WTC11 (cell line): Measurements from ENCODE around the gene STX8. TPM values are rescaled to one million over a fixed set of nuclear protein-coding genes. Genes with fewer than 3 reads are reported as not detected.

ENCODE experiments used
- ATAC-seq: fragments of 200-7000 bp; cut with Tn5 transposase; 2 replicates; pipeline ENCODE4 v1.10.0; 2021; ENCODE audit warnings: mild to moderate bottlenecking, moderate library complexity
- CTCF ChIA-PET: fragments of 300-600 bp; sonication (Branson Sonifier 250); formaldehyde crosslinking; loops from one replicate; lab custom pipeline; 2021; ENCODE audit warnings: antibody characterized with exemption; lab: Charles Lee
- POLR2A ChIA-PET: fragments of 350-600 bp; sonication (Branson Sonifier 250); formaldehyde crosslinking; loops from one replicate; lab custom pipeline; 2021; ENCODE audit warnings: antibody characterized with exemption; lab: Charles Lee
- DNase-seq: peaks from one replicate; pipeline ENCODE4 v3.0.0; 2021; ENCODE audit warnings: low spot score
- H3K27ac Mint-ChIP-seq: 2 replicates; pipeline ENCODE4 v1.8.0; 2021; ENCODE audit warnings: mixed read lengths
- H3K27me3 Mint-ChIP-seq: 2 replicates; pipeline ENCODE4 v1.8.0; 2021; ENCODE audit warnings: low read depth, mild to moderate bottlenecking, moderate library complexity, mixed read lengths
- H3K36me3 Mint-ChIP-seq: 2 replicates; pipeline ENCODE4 v1.8.0; 2021; ENCODE audit warnings: mixed read lengths
- H3K4me1 Mint-ChIP-seq: 2 replicates; pipeline ENCODE4 v1.8.0; 2022; ENCODE audit warnings: mixed read lengths
- H3K4me3 Mint-ChIP-seq: 2 replicates; pipeline ENCODE4 v1.8.0; 2021; ENCODE audit warnings: mild to moderate bottlenecking, moderate library complexity, mixed read lengths
- H3K9me3 Mint-ChIP-seq: 2 replicates; pipeline ENCODE4 v1.8.0; 2021; ENCODE audit warnings: mixed read lengths
- ATF3 ChIP-seq: sonication (generic); formaldehyde crosslinking; conservative IDR thresholded peaks from 2 replicates; pipeline ENCODE4 v1.8.1; 2022; ENCODE audit warnings: mild to moderate bottlenecking, missing genetic modification reagents
- JUN ChIP-seq: sonication (generic); formaldehyde crosslinking; IDR thresholded peaks from 2 replicates; pipeline ENCODE4 v1.8.0; 2023; ENCODE audit warnings: mild to moderate bottlenecking, missing genetic modification reagents
- NR1H2 ChIP-seq: sonication (generic); formaldehyde crosslinking; IDR thresholded peaks from 2 replicates; pipeline ENCODE4 v1.9.0; 2021; ENCODE audit warnings: mild to moderate bottlenecking, moderate library complexity, missing genetic modification reagents
- ZMAT4 ChIP-seq: fragments of 250-450 bp; sonication (Bioruptor Pico); IDR thresholded peaks from 2 replicates; pipeline ENCODE4 v1.9.0; 2021; ENCODE audit warnings: mild to moderate bottlenecking
- ZNF219 ChIP-seq: sonication (generic); formaldehyde crosslinking; IDR thresholded peaks from 2 replicates; pipeline ENCODE4 v1.8.0; 2023; ENCODE audit warnings: missing genetic modification reagents, mild to moderate bottlenecking, borderline replicate concordance
- ZNF232 ChIP-seq: sonication (generic); formaldehyde crosslinking; IDR thresholded peaks from 2 replicates; pipeline ENCODE4 v1.8.0; 2022; ENCODE audit warnings: mild to moderate bottlenecking, missing genetic modification reagents
- ZNF423 ChIP-seq: fragments of 250-450 bp; sonication (Bioruptor Pico); IDR thresholded peaks from 2 replicates; pipeline ENCODE4 v2.1.2; 2022; ENCODE audit warnings: mild to moderate bottlenecking, moderate library complexity
- ZNF671 ChIP-seq: fragments of 250-450 bp; sonication (Bioruptor Pico); IDR thresholded peaks from 2 replicates; pipeline ENCODE4 v1.8.0; 2021; ENCODE audit warnings: mild to moderate bottlenecking
- total RNA-seq: library from RNA; stranded (reverse); gene quantifications from 3 replicates; pipeline ENCODE4 v1.2.3, GENCODE V29; 2021
- TF ChIP-seq, protein P1 (sequence below): sonication (generic); formaldehyde crosslinking; IDR thresholded peaks from 2 replicates; pipeline ENCODE4 v1.8.0; 2023; ENCODE audit warnings: missing genetic modification reagents, mild to moderate bottlenecking, borderline replicate concordance
- TF ChIP-seq, protein P2 (sequence below): sonication (generic); formaldehyde crosslinking; IDR thresholded peaks from 2 replicates; pipeline ENCODE4 v1.8.1; 2022; ENCODE audit warnings: mild to moderate bottlenecking, moderate library complexity, missing genetic modification reagents
- TF ChIP-seq, protein P3 (sequence below): sonication (generic); formaldehyde crosslinking; IDR thresholded peaks from 2 replicates; pipeline ENCODE4 v1.8.0; 2023; ENCODE audit warnings: mild to moderate bottlenecking, missing genetic modification reagents
- TF ChIP-seq, protein P4 (sequence below): sonication (generic); formaldehyde crosslinking; IDR thresholded peaks from 2 replicates; pipeline ENCODE4 v1.8.1; 2023; ENCODE audit warnings: mild to moderate bottlenecking, missing genetic modification reagents, moderate library complexity
- TF ChIP-seq, protein P5 (sequence below): fragments of 250-450 bp; sonication (Bioruptor Pico); IDR thresholded peaks from 2 replicates; pipeline ENCODE4 v2.1.2; 2022; ENCODE audit warnings: mild to moderate bottlenecking, moderate library complexity
- TF ChIP-seq, protein P6 (sequence below): sonication (generic); formaldehyde crosslinking; IDR thresholded peaks from 2 replicates; pipeline ENCODE4 v1.8.1; 2023; ENCODE audit warnings: mild to moderate bottlenecking, missing genetic modification reagents, borderline replicate concordance
- TF ChIP-seq, protein P7 (sequence below): fragments of 250-450 bp; sonication (Bioruptor Pico); IDR thresholded peaks from 2 replicates; pipeline ENCODE4 v1.8.0; 2021; ENCODE audit warnings: mild to moderate bottlenecking

STX8 gene
- total RNA-seq, 1 experiment from 2014 or later = 39.9 TPM

DNA sequence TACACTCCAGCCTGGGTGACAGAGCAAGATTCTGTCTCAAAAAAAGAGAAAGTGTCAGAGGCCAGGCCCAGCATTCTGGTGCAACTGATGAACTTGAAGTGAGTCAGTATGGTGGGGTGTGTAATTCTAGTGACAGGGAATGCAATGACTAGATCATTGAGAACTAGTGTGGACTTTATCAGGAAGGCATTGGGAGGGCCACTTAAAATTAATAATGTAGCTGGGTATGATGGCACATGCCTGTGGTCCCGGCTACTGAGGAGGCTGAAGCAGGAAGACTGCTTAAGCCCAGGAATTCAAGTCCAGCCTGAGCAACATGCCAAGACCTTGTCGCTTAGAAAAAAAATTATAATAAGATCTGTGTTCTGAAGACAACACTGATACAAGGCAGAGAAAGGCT is 90.8 kb downstream of the STX8 start (continued):
- TF ChIP-seq, protein P1, sequence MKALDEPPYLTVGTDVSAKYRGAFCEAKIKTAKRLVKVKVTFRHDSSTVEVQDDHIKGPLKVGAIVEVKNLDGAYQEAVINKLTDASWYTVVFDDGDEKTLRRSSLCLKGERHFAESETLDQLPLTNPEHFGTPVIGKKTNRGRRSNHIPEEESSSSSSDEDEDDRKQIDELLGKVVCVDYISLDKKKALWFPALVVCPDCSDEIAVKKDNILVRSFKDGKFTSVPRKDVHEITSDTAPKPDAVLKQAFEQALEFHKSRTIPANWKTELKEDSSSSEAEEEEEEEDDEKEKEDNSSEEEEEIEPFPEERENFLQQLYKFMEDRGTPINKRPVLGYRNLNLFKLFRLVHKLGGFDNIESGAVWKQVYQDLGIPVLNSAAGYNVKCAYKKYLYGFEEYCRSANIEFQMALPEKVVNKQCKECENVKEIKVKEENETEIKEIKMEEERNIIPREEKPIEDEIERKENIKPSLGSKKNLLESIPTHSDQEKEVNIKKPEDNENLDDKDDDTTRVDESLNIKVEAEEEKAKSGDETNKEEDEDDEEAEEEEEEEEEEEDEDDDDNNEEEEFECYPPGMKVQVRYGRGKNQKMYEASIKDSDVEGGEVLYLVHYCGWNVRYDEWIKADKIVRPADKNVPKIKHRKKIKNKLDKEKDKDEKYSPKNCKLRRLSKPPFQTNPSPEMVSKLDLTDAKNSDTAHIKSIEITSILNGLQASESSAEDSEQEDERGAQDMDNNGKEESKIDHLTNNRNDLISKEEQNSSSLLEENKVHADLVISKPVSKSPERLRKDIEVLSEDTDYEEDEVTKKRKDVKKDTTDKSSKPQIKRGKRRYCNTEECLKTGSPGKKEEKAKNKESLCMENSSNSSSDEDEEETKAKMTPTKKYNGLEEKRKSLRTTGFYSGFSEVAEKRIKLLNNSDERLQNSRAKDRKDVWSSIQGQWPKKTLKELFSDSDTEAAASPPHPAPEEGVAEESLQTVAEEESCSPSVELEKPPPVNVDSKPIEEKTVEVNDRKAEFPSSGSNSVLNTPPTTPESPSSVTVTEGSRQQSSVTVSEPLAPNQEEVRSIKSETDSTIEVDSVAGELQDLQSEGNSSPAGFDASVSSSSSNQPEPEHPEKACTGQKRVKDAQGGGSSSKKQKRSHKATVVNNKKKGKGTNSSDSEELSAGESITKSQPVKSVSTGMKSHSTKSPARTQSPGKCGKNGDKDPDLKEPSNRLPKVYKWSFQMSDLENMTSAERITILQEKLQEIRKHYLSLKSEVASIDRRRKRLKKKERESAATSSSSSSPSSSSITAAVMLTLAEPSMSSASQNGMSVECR (CRISPR knock-in tag) = no peak
- TF ChIP-seq ZNF423 = no peak
- TF ChIP-seq, protein P2, sequence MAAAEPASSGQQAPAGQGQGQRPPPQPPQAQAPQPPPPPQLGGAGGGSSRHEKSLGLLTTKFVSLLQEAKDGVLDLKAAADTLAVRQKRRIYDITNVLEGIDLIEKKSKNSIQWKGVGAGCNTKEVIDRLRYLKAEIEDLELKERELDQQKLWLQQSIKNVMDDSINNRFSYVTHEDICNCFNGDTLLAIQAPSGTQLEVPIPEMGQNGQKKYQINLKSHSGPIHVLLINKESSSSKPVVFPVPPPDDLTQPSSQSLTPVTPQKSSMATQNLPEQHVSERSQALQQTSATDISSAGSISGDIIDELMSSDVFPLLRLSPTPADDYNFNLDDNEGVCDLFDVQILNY (CRISPR knock-in tag) = no peak
- TF ChIP-seq JUN (CRISPR knock-in tag) = no peak
- TF ChIP-seq, protein P3, sequence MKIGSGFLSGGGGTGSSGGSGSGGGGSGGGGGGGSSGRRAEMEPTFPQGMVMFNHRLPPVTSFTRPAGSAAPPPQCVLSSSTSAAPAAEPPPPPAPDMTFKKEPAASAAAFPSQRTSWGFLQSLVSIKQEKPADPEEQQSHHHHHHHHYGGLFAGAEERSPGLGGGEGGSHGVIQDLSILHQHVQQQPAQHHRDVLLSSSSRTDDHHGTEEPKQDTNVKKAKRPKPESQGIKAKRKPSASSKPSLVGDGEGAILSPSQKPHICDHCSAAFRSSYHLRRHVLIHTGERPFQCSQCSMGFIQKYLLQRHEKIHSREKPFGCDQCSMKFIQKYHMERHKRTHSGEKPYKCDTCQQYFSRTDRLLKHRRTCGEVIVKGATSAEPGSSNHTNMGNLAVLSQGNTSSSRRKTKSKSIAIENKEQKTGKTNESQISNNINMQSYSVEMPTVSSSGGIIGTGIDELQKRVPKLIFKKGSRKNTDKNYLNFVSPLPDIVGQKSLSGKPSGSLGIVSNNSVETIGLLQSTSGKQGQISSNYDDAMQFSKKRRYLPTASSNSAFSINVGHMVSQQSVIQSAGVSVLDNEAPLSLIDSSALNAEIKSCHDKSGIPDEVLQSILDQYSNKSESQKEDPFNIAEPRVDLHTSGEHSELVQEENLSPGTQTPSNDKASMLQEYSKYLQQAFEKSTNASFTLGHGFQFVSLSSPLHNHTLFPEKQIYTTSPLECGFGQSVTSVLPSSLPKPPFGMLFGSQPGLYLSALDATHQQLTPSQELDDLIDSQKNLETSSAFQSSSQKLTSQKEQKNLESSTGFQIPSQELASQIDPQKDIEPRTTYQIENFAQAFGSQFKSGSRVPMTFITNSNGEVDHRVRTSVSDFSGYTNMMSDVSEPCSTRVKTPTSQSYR (CRISPR knock-in tag) = no peak
- no peak for TF ChIP-seq NR1H2 (CRISPR knock-in tag)
- no peak for TF ChIP-seq ZNF671 (CRISPR knock-in tag)
- no peak for TF ChIP-seq ZMAT4
- TF ChIP-seq, protein P4, sequence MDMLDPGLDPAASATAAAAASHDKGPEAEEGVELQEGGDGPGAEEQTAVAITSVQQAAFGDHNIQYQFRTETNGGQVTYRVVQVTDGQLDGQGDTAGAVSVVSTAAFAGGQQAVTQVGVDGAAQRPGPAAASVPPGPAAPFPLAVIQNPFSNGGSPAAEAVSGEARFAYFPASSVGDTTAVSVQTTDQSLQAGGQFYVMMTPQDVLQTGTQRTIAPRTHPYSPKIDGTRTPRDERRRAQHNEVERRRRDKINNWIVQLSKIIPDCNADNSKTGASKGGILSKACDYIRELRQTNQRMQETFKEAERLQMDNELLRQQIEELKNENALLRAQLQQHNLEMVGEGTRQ (CRISPR knock-in tag) = no peak
- no peak for TF ChIP-seq ZNF219 (CRISPR knock-in tag)

GRCh38 chr17:9479964-9480363 is 95.7 kb downstream of the STX8 start:
- Mint-ChIP-seq H3K27me3 (no peaks in the 10 kb centered on the region; the same call in 1 of the 2 replicates), H3K9me3 (peaks cover 4% of the 10 kb centered on the region; the same call in 1 of the 2 replicates), H3K36me3 (no peaks in the 10 kb centered on the region), H3K27ac (no peak overlapping the region), H3K4me3 (no peak overlapping the region), H3K4me1 (peaks cover 5% of the 10 kb centered on the region; the same call in 1 of the 2 replicates)
- TF ChIP-seq ZNF232 (CRISPR knock-in tag) = no peak
- TF ChIP-seq, protein P5, sequence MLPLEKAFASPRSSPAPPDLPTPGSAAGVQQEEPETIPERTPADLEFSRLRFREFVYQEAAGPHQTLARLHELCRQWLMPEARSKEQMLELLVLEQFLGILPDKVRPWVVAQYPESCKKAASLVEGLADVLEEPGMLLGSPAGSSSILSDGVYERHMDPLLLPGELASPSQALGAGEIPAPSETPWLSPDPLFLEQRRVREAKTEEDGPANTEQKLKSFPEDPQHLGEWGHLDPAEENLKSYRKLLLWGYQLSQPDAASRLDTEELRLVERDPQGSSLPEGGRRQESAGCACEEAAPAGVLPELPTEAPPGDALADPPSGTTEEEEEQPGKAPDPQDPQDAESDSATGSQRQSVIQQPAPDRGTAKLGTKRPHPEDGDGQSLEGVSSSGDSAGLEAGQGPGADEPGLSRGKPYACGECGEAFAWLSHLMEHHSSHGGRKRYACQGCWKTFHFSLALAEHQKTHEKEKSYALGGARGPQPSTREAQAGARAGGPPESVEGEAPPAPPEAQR (CRISPR knock-in tag) = no peak
- TF ChIP-seq, protein P6, sequence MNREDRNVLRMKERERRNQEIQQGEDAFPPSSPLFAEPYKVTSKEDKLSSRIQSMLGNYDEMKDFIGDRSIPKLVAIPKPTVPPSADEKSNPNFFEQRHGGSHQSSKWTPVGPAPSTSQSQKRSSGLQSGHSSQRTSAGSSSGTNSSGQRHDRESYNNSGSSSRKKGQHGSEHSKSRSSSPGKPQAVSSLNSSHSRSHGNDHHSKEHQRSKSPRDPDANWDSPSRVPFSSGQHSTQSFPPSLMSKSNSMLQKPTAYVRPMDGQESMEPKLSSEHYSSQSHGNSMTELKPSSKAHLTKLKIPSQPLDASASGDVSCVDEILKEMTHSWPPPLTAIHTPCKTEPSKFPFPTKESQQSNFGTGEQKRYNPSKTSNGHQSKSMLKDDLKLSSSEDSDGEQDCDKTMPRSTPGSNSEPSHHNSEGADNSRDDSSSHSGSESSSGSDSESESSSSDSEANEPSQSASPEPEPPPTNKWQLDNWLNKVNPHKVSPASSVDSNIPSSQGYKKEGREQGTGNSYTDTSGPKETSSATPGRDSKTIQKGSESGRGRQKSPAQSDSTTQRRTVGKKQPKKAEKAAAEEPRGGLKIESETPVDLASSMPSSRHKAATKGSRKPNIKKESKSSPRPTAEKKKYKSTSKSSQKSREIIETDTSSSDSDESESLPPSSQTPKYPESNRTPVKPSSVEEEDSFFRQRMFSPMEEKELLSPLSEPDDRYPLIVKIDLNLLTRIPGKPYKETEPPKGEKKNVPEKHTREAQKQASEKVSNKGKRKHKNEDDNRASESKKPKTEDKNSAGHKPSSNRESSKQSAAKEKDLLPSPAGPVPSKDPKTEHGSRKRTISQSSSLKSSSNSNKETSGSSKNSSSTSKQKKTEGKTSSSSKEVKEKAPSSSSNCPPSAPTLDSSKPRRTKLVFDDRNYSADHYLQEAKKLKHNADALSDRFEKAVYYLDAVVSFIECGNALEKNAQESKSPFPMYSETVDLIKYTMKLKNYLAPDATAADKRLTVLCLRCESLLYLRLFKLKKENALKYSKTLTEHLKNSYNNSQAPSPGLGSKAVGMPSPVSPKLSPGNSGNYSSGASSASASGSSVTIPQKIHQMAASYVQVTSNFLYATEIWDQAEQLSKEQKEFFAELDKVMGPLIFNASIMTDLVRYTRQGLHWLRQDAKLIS (CRISPR knock-in tag) = no peak
- no peak for TF ChIP-seq ATF3 (CRISPR knock-in tag)
- TF ChIP-seq, protein P7, sequence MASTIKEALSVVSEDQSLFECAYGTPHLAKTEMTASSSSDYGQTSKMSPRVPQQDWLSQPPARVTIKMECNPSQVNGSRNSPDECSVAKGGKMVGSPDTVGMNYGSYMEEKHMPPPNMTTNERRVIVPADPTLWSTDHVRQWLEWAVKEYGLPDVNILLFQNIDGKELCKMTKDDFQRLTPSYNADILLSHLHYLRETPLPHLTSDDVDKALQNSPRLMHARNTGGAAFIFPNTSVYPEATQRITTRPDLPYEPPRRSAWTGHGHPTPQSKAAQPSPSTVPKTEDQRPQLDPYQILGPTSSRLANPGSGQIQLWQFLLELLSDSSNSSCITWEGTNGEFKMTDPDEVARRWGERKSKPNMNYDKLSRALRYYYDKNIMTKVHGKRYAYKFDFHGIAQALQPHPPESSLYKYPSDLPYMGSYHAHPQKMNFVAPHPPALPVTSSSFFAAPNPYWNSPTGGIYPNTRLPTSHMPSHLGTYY (CRISPR knock-in tag) = no peak
- POLR2A ChIA-PET = no interaction called here
- CTCF ChIA-PET = no interaction called here
- DNase-seq (no peak), ATAC-seq (no peak)
